GM18870 (cell line): ENCODE data around the gene ACTN1.

Source experiments
- ATAC-seq: cut with Tn5 transposase; IDR thresholded peaks from one replicate; pipeline ENCODE4 v1.9.1; 2021; ENCODE audit warnings: moderate library complexity; ENCODE audit not compliant: unreplicated experiment

ACTN1 gene

DNA sequence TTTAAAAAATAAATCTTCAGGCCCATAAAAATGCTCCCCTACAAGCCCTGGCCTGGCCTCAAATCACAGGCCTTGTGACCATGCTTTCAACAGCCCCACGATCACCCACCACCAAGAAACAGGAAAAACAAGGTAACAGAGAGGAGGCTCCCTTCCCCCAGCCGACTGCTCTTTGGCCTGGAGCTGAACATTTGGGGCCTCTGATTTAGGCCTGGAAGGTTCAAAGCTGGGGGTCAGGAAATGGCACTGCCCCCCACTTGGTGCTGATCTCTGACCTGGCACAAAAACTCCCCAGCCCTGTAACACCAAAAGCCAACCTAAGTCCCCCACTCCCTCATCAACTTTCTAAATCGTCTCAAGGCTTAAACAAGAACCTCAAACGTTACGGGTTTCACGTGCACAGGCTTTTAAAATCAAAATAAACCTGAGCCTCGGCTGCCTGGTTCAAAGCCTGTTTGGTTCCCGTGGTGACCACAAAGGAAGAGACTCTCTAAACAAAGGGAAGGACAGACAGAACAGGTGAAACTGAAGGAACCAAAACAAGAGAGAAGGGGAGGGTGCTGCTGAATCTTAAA lies 9.0 kb downstream of the ACTN1 start:
- ATAC-seq: no peak

DNA sequence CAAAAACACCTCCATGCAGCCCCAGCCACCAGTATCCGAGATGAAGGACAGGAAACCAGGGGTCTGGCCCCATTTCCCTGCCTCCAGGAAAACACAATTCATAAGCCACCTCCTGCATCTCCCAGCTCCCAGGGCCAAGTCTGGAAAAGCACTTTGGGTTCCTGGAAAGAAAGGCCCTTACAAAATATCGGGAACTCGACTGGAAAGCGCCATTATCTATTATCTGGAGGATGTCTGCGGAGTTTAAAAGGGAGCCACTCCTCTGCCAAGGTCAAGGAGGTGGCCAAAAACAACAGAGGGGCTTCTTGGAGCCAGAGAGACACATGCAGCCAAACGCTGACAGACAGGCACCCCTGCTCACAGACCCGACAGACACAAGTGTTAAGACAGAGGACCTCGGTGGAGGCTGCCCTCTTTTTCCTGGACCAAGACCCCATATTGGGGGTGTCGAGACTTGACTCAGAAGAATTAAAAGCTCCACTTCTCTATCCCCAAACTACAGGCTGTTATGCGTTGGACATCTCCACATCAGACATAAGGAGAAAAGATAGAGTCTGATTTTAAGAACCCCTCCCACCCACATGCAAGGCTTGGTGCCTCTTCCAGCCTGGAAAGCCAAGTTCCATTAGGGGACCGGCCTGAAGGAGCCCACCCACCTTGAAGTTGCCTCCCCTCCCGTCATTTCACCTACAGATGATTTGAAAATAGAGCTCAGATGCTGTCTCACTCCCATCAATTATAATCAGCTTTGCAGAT lies 9.6 kb downstream of the ACTN1 start:
- no peak for ATAC-seq

DNA sequence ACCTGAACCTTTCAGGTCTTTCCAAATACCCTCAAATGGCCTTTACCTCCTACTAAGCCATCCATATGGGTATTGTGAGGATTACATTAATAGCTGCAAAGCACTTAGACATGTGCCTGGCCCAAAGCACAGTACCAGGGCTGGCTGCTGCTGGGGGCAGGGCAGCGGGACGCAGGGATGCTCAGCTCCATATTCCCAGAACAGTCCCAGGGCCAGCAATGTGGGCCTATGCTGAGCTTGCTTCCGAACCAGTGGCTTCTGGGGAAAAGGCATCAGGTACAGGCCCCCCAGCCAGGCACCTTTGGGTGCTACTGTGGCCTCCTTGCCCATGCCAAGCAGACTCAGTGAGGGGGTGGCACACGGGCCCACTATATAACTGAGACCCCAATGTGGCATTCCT lies 10.4 kb downstream of the ACTN1 start:
- ATAC-seq: no peak

DNA sequence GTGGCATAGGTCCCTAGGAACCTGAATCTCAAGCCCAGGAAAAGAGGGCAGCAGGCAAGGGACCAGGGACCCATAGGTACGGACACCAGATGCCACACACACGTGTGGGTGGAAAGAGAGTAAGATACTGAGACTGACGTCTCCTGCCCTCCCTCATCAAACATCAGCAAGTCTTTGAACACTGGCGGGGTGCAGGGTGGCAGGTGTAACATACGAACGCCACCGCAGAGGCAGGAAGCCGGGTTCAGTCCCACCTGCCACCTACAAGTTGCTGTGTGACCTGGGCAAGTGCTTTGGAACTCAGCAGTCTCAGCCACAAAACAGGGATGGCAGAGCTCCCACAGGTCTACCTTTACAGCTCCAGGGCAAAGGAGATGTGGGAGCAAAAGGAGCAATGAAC lies 11.1 kb downstream of the ACTN1 start:
- no peak for ATAC-seq

DNA sequence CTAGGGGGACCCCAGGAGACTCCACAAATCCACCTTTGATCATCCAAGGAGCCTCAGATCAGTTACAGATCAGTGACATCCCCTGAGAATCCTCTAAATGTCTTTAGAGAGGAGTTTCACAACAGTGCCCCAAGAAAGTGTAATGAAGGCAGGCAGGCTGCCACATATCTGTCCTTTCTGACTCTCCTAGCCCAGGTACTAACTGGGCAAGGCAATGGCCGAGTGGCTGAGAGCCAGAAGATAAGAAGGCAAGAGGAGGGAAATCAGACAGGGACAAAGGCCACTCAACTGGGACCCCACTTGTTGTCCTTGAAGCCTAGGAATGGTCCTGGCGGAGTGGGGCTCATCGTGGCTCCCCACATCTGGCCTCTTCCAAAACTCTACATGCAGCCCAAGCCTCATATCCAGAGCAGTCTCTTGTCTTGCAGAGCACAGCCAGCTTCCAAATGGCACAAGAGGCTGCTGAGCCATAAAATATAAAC lies 11.6 kb downstream of the ACTN1 start:
- ATAC-seq: no peak

DNA sequence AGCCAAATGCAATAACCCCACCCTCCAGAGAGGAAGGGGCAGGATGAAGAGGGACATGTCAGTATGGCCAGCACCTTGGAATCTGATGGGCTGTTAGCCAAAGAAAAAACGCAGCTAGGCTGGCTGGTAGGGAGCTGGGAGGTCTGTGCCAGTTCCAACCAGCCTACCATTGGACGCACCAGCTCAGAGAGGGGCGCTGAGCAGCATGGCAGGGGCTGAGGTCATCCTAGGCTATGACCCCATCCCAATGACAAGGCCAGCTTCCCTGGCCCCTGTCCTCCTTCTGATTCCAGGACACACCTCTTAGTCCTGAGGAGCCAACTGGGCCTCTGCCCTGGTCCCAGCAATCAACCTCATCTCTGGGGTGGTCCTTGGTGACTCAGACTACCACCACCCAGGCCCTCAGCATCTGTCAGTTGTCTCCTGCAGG lies 12.2 kb downstream of the ACTN1 start:
- ATAC-seq: no peak

DNA sequence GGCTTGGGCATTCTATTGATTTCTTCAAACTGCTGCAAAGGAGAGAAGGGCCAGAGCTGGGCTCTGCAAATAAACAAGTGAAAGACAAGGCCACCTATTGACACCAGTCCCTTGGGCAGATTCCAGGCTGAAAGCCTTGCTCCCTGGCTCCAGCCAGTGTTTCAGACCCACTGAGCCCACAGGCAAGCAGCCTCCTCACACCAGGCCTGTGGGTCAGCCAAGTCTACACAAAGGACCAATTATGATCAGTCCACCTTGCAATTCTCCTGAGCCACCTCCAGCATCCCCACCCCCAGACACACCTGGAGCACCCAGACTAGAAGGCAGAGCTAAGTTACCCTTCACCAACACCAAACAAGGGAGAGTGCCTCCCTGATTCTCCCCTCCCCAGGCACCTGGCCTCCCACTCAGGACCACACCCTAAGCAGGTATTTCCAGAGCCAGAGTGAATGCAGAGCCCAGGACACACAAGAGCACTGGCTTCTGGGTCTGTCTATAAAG lies 13.8 kb downstream of the ACTN1 start:
- no peak for ATAC-seq

DNA sequence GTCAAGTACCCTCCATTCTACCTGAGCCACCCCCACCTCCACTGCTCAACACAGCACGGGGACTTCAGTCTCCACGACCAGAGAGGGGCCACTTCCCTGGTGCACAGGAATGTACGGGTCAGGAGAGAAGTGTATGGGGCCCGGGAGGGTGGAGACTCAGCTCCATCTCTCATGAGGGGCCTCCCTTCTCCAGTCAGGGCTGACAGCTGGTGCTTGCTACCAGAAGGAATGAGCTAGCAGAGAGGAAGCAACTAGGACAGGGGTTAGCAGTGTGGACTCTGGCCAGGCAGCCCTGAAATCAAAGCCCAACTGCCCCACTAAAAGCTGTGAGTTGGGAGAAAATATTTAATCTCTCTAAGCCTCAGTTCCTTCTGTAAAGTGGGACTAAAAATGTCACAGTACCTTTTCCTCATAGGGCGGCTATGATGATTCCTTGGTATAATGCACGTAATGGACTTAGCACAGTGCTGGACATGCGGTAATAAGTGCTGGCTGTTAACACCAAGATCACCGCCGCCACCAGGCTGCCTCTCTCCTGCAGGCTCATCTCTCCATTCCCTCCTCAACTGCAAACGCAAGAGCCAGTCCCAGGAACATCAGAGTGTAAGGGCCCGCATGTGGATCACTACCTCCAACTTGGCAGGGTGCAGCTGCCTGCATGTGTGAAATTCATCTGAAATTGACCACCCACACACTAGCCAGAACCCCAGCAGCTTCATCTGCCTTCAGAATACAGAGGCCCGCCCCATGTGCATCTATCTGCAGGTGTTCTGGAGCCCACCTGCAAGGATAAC lies 14.6 kb downstream of the ACTN1 start:
- no peak for ATAC-seq

DNA sequence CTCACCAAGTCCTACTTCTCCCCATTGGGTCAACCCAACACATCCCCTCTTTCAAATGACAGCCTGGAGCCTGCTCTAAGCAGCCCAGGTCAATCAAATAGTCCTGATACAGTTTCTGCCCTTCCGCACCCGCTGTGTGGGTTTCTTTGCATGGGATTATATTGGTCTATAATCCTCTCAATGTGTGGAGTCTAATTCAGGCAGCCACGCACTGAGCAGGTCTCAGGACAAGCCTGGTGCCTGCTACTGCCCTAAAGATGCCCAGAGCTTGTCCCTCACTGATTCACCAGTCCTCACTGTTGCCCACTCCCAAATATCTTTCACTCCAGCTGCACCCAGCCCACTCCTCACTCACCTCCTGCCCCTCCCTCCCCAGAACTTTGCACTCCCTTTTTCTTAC lies 16.4 kb downstream of the ACTN1 start:
- no peak for ATAC-seq

DNA sequence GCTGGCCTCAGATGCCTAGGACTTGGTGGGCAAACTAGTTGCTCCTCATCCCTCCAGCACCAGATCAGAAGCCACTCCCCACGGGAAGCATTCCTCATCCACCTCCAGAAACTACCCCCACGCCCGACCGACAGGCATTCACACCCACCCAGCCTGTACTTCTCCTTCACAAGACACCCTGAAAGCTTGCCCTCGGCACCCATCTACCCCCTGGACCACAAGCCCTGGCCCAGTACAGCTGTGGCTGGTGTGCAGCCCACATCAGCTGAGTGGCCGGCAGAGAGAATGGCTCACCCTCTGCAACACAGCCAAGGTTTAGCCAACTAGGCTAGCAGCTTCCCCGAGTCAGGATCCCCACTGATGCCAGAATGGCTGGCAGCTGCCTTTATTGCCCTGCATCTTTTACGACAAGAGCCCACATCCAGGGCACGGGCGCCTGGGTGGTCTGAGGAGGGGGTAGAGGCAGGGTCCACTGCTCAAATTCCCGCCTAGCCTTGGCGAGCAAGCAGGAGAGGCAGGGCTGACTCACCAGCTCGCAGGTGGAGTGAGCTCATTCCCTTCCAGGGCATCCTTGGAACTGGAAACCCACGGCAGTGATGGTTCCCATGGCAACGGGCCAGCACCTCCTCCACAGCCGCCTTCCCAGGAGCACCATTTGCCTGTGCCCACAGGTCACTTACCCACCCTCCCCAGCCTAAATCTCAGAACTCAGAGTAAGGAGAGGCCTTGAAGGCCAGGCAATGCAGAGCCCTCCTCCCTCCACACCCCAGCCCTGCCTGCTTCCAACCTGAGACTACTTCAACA lies 17.1 kb downstream of the ACTN1 start:
- ATAC-seq: no peak

DNA sequence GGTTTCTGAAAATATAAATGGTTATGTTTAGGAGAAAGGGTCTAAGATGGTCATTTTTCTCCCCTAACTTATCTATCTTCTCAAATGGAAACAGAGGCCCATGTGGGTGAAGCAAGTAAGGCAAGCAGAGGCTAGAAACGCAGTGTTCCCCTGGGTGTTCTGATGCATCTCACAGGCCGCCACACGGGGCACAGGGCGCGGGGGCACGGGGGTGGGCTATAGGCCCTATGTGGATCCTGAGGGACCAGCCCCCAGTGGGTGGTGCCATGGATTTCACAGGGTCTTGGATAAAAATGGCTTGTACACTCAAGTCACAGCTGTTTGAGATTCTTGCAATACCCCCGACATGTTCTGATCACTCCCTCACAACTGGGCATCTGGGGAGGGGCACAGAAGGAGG lies 17.7 kb downstream of the ACTN1 start:
- ATAC-seq: no peak

DNA sequence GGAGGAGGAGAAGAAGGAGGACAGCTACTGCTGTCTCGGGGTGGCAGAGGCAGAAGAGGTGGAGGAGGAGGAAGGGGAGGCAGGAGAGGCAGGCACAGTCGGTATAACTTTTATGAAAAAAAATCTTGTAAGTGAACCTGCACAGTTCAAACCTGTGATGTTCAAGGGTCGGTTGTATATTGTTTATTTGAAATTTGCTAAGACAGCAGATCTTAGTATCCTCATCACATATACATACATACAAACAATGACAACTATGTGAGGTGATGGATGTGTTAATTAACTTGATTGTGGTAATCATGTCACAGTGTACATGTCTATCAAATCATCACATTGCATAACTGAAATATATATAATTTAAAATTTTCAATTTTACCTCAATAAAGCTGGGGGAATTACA lies 19.0 kb downstream of the ACTN1 start:
- ATAC-seq: no peak

DNA sequence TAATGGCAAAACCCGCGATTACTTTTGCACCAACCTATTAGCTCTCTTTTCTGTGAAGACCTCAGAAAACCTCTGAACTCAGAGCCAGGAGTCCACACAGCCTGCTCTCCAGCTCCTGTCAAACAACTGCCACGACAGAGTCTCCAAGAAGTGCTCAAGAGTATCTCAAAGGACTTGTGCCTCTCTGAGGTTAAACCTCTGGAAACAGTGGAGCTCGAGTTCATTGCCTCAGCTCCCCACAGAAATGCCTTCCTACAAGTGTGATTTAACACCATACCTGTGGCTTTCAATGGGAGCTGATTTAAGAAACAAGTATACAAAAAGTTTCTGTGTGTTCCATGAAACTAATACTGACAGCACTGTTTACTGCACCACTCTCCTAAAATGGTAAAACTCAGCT lies 20.1 kb downstream of the ACTN1 start:
- no peak for ATAC-seq

DNA sequence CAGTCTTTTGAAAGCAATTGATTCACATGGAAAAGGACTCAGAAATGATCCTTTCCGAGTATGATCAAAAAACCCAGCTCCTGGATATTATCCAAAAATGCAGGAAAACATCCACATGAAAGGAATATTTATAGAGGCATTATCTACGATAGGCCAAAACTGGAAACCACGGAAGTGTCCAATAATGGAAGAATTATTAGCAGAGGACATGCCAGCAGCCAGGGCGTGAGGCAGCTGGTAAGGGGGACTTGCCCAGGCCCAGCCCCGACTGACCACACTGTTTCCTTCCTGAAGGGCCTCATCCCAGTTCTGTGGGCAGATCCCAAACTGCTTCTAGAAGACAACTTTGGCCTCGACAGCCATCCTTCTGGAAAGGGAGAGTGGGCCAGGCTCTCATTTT lies 20.5 kb downstream of the ACTN1 start:
- no peak for ATAC-seq

DNA sequence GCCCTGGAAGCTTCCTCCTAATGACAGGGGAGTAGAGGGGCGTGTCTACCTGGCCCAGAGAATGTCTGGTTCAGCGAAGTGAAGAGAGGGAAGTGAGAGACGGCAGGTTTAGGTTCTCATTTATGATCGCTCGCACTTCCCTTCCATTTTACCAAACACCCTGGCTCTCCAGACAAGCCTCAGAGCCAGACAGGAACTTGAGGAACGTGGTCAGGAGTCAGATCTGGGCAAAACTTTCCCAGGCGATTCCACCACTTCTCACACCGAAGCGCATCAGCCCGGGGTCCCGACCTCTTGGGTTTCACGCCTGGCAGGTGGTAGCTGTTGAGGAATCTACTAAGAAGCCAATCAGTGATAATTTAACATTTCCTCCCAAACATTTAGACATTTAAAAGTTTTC lies 21.3 kb downstream of the ACTN1 start:
- ATAC-seq: no peak

DNA sequence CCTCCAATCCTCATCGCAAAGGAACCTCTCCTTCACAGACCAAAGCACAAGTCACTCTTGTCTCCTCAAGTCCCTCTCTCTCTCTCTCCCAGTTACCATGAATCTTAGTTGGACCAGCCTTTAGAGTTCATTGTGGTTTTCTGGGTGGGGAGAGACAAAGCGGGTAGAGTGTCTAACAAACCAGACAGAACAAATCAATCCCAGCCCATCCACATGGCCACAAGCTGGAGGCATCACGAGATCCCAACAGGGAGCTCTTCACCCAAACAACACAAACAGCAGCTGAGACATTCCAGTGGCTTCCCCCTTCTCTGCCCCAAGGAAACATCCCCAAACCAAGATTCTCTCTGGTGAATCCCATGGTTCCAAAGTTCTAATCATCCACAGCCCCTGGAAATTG lies 22.4 kb downstream of the ACTN1 start:
- ATAC-seq: no peak

DNA sequence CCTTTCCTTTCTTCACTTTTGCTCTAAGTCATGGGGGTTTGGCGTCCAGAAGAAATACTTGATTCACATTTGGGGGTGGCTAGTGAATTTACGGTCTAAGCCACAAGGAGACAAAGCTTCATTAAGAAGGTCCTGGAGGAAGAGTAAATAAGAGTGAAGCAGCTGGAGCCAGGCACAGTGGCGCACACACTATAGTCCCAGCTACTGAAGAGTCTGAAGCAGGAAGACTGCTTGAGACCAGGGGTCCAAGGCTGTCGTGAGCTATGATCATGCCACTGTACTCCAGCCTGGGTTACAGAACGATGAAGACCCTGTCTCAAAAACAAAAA lies 23.3 kb downstream of the ACTN1 start:
- no peak for ATAC-seq

DNA sequence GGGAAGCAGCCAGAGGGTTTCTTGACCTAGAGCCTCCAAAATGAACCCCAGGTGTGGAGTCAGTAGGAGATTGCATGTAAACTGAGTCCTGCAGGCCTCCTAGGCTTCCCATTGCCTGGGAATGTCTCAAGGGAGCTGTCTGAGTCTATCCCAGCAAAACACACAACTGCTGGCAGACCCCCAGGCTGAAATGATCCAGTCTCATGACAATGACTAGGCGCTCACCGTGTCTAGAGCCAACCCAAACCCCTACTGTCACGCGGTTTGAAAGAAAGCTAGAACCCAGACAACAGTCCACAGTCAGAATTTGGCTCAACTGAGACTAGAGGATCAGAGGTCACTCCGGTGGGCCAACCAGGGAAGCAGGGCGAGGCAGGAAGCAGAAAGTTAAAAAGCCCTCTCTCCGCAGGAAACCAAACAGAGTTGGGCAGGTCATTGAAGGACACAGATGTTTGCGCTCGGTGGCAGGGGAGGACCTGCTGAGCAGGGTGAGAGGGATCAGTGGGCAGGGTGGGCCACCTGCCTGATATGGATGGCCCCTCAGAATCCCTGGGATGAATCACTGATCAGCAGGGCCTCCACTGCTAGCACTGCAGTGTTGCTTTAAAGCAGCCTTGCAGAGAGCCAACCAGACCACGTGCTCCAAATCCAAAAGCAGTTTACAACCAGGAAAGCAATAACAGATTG lies 23.8 kb downstream of the ACTN1 start:
- no peak for ATAC-seq

DNA sequence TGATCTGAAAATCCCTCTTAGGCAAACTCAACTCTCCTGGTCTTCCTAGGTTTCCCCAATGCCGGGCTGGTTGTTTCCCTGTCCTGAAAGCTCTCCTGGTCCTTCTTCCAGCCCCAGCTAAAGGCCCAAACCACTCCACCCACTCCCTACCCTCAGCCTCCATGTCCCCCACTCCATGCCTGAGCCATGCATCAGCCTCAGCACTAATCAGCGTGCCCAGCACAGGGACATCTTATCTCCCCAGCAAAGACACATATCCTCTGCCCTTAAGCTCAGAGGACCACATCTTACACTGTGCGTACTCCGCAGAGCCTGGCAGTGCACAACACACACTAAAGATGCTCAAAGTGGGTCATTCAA lies 25.9 kb downstream of the ACTN1 start:
- ATAC-seq: no peak

DNA sequence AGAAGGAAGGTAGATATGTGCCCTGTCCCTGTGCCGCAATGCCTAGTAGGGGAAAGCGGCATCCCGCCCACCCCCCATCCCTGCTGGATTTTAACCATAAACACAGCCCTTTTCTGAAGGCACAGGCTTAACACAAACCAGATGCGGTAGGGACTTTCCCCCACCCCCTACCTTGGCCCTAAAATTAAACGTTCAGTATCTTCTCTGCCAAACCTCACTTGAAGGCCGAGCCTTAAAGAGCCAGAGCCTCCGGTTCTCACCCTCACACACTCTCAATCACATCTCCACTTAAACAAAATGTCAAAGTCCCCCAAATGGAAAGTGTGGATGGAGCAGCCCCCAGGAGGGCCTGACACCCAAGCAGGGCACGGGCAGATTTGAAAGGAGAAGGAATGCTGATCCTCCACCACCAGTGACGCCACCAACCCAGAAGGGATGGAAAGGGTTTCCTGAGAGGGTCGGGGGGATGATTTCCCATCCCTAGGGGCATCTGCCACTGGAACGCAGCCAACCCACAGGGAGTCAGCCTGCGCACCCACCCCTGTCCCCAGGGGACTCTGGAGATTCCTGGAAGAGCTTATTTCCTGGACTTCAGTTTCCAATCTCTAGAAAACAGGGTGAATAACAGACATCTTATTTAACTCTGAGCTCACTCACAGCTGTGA lies 26.4 kb downstream of the ACTN1 start:
- ATAC-seq: no peak
